ENCODE measurements around the gene TRAPPC12. TPM values are rescaled to one million over a fixed set of nuclear protein-coding genes. Genes with fewer than 3 reads are reported as not detected.

Gene TRAPPC12
- total RNA-seq, 6 experiments from 2014 or later: 69.1 to 83.3 (median 74.8) TPM

DNA sequence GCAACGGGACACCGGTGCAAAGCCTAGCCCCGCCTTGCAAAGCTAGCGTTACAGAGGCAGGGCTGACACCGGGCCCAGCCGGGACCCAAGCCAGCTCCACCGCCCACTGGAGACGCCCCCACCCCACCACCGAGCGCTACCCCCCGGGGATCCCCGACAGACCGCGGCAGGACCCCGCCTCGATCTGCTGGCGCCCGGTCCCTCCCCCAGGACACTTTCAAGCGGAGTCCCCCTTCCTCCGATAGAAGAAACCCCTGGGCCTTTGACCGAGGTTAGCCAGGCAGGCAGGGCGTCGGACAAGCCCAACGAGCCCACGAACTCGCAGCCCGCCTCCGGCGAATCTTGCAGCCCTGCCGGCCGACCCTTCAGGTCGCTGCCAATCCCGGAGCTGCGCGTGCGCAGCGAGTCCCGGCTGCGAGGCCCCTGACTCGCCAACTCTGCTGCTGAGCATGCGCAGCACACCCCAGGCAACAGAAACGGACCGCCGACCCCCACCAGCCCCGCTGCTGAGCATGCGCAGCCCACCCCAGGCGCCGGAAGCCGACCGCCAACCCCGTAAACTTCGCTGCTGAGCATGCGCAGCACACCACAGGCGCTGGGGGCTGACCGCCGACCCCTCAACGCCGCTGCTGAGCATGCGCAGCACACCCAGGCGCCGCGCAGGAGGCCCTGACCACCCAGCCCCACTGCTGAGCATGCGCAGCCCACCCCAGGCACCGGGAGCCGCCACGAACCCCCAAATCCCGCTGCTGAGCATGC, 139.2 kb downstream of the TRAPPC12 start:
- peak; percentile 96 for DNase-seq
- Mint-ChIP-seq H3K27ac (peak overlapping the region; percentile 77), H3K4me1 (ENCODE audit: low read depth) (peaks cover 43% of the 10 kb centered on the region), H3K4me3 (peak overlapping the region; percentile 88), H3K36me3 (ENCODE audit: low read depth) (peaks cover 33% of the 10 kb centered on the region), H3K27me3 (ENCODE audit: insufficient read depth) (peaks cover 1% of the 10 kb centered on the region), H3K9me3 (peaks cover 8% of the 10 kb centered on the region; the same call in 1 of the 2 replicates)
- TF ChIP-seq, protein P1, sequence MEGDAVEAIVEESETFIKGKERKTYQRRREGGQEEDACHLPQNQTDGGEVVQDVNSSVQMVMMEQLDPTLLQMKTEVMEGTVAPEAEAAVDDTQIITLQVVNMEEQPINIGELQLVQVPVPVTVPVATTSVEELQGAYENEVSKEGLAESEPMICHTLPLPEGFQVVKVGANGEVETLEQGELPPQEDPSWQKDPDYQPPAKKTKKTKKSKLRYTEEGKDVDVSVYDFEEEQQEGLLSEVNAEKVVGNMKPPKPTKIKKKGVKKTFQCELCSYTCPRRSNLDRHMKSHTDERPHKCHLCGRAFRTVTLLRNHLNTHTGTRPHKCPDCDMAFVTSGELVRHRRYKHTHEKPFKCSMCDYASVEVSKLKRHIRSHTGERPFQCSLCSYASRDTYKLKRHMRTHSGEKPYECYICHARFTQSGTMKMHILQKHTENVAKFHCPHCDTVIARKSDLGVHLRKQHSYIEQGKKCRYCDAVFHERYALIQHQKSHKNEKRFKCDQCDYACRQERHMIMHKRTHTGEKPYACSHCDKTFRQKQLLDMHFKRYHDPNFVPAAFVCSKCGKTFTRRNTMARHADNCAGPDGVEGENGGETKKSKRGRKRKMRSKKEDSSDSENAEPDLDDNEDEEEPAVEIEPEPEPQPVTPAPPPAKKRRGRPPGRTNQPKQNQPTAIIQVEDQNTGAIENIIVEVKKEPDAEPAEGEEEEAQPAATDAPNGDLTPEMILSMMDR (IDR thresholded peaks at IDR 0.05): no peak

DNA sequence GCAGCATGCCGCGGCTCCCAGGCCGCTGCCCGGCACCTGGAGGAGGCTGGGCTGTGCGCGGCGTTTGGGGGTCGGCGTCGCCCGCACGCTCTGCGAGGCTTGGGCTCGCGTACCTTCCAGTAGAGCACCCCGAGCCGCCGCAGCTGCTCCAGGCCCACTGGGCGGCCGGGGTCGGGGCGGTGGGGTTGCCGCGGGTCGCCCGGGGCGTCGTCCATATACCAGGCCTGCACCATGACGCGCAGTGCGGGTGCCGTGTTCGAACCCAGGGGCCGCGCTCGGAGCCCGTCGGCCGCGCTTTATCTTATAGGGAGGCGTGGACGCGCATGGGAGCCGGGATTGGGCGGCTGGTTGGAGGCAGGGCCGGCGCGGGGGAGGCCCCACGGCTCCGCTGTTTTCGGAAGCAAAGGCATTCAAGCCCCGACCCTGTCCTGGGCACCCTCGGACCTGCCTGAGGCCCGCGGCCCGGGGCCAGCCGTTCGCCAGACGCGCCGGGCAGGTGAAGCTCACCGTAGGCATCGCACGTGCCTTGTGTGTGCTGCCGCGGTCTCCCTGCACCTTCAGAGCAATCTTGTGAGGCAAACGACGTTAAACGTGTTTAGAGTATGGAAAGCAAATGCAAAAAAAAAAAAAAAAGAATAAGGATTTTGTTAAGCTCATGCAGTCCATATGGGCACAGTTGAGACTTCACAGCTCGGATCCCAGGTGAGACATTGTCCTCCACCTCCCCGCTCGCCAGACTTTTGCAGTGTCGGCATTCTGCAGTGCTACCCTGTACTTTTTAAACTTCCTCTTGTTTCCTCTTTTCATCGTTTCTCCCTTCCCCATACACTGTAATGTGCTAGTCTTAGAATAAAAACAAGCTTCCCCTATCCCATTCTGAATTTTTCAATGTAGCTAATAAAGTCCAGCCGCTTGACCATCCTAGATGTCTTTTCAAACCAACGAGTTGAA, 140.0 kb downstream of the TRAPPC12 start, which contains the start of gene ADI1:
Gene ADI1, minus strand, starts transcription at position 277 of the 951 bp plus-strand sequence. Its CDS starts 44 bp downstream, at position 233.
- peak within 1 kb of the TSS; percentile 77 for H3K27ac Mint-ChIP-seq
- H3K4me3 Mint-ChIP-seq: peak within 1 kb of the TSS; percentile 88
- peaks cover 1% of the 10 kb centered on the region for H3K27me3 Mint-ChIP-seq (ENCODE audit: insufficient read depth)
- H3K9me3 Mint-ChIP-seq: peaks cover 8% of the 10 kb centered on the region; the same call in 1 of the 2 replicates
- H3K4me1 Mint-ChIP-seq (ENCODE audit: low read depth): peaks cover 51% of the 10 kb centered on the region
- peaks cover 25% of the 10 kb centered on the region for H3K36me3 Mint-ChIP-seq (ENCODE audit: low read depth)
- TF ChIP-seq, protein P1 (IDR thresholded peaks at IDR 0.05): no peak
- peak; percentile 60 for DNase-seq

DNA sequence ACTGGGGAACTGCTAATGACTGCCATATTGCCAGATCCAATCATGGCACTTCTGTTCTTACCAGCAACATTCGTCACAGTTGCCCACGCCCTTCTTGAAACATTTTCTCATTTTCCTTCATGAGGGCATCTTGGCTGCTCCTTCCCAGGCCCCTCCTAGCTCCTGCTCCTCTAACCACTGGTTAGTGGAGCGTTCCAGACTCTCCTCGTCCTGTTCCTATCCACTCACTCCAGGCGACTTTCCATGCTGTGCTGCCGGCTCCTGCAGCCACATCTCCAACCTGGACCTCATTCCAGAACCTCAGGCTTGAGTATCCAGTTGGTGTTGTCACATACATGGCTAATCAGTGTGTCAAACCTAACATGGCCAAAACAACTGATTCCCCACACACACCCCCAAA, 141.1 kb downstream of the TRAPPC12 start:
- H3K9me3 Mint-ChIP-seq: peaks cover 4% of the 10 kb centered on the region; the same call in 1 of the 2 replicates
- H3K36me3 Mint-ChIP-seq (ENCODE audit: low read depth): peaks cover 18% of the 10 kb centered on the region
- no peak for DNase-seq
- H3K27me3 Mint-ChIP-seq (ENCODE audit: insufficient read depth): peaks cover 1% of the 10 kb centered on the region
- TF ChIP-seq, protein P1 (IDR thresholded peaks at IDR 0.05): no peak
- peak overlapping the region; percentile 88 for H3K4me3 Mint-ChIP-seq
- H3K4me1 Mint-ChIP-seq (ENCODE audit: low read depth): peaks cover 56% of the 10 kb centered on the region
- H3K27ac Mint-ChIP-seq: no peak overlapping the region

DNA sequence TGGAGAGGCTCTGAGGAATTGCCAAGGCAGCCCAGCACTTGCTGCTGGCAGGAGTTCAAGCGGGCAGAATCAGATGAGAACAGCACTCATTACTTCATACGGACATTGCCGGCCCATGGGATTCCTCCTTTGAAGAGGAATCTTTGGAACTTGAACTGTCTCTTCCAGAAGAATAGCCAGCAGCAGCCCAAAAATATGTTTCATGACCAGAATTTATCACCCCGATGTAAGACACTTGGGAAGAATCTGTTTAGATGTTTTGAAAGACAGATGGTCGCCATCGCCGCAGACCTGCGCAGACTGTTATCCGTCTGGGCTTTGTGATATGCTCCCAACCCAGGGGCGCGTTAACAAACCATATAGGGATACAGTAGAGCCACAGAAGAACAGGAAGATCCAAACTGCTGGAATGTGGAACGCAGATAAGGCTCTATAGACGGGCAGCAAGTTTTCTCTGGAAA, 143.5 kb downstream of the TRAPPC12 start:
- Mint-ChIP-seq H3K27me3 (ENCODE audit: insufficient read depth) (peaks cover 1% of the 10 kb centered on the region), H3K9me3 (no peaks in the 10 kb centered on the region), H3K4me1 (ENCODE audit: low read depth) (peaks cover 48% of the 10 kb centered on the region), H3K36me3 (ENCODE audit: low read depth) (no peaks in the 10 kb centered on the region), H3K27ac (peak overlapping the region; percentile 79), H3K4me3 (no peak overlapping the region)
- TF ChIP-seq, protein P1 (IDR thresholded peaks at IDR 0.05): no peak
- DNase-seq: no peak

DNA sequence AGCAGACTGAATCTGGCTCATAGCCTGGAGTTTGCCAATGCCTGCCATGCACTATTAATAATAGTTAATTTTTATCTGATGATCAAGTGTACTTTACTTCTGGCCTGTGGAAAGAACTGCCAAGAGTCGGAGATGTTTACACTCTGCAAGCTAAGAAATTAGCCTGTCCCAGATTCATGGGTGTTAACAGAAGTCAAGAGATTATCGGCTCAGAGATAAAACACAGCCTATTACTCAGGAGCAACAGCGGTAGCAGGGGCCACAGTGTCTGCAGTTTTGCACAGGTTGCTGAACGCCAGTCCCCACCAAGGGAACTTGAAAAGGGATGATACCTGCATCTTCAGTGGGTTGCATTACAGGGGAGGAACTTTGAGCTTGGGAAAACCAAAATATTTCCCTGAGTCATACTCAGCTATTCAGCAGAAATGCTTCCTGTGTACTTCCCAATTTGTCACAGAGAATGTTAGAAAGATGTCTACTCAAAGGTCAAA, 144.1 kb downstream of the TRAPPC12 start:
- H3K4me1 Mint-ChIP-seq (ENCODE audit: low read depth): peaks cover 46% of the 10 kb centered on the region
- no peaks in the 10 kb centered on the region for H3K9me3 Mint-ChIP-seq
- TF ChIP-seq, protein P1 (IDR thresholded peaks at IDR 0.05): no peak
- H3K27me3 Mint-ChIP-seq (ENCODE audit: insufficient read depth): peaks cover 1% of the 10 kb centered on the region
- peak overlapping the region; percentile 79 for H3K27ac Mint-ChIP-seq
- peak overlapping the region; percentile 44 for H3K4me3 Mint-ChIP-seq
- H3K36me3 Mint-ChIP-seq (ENCODE audit: low read depth): no peaks in the 10 kb centered on the region
- DNase-seq: peak; percentile 29

Measured in HFFc6 (cell line).